ENCODE data around the gene CLIC4.

GRCh38 chr1:24724345-24725208, 20.7 kb upstream of the CLIC4 start:
- TF ChIP-seq EZH2 (IDR thresholded peaks at IDR 0.05; ENCODE audit: low read depth) (no peak), CTCF (conservative IDR thresholded peaks at IDR 0.05) (no peak)
